Aorta (tissue), 5 donors: ENCODE measurements around the gene SPATA6L. TPM values are rescaled to one million over a fixed set of nuclear protein-coding genes. Genes with fewer than 3 reads are reported as not detected.

Source experiments
- ATAC-seq: fragments of 200-7000 bp; cut with Tn5 transposase; one replicate; pipeline ENCODE4 v1.9.1; 2022; ENCODE audit warnings: moderate library complexity; ENCODE audit not compliant: low FRiP score
- DNase-seq, 2 donors: peaks; one replicate each; pipeline ENCODE4 v3.0.0-alpha.2; 2020
- H3K27ac ChIP-seq, 2 donors: one replicate each; pipeline ENCODE4 v1.5.1; 2013; ENCODE audit warnings: low read length in 2 of 2, mild to moderate bottlenecking in 2 of 2, moderate library complexity in 2 of 2, control low read depth in 1 of 2, inconsistent platforms in 1 of 2, low read depth in 1 of 2
- H3K27me3 ChIP-seq, 2 donors: one replicate each; pipeline ENCODE4 v1.6.1; 2013; ENCODE audit warnings: control low read depth in 1 of 2, low read length in 1 of 2, mild to moderate bottlenecking in 1 of 2, moderate library complexity in 1 of 2; ENCODE audit not compliant: insufficient read depth in 2 of 2, control insufficient read depth in 1 of 2
- H3K36me3 ChIP-seq, 2 donors: one replicate each; pipeline ENCODE4 v1.6.1; 2013; ENCODE audit warnings: control low read depth in 1 of 2, low read length in 1 of 2, mild to moderate bottlenecking in 1 of 2; ENCODE audit not compliant: insufficient read depth in 2 of 2, control insufficient read depth in 1 of 2
- H3K4me1 ChIP-seq, 2 donors: one replicate each; pipeline ENCODE4 v1.6.1; 2013; ENCODE audit warnings: low read length in 2 of 2, control low read depth in 1 of 2, mild to moderate bottlenecking in 1 of 2, moderate library complexity in 1 of 2; ENCODE audit not compliant: insufficient read depth in 2 of 2, control insufficient read depth in 1 of 2
- H3K4me3 ChIP-seq, 2 donors: one replicate each; pipeline ENCODE4 v1.5.1; 2013; ENCODE audit warnings: low read length in 2 of 2, control low read depth in 1 of 2, mild to moderate bottlenecking in 1 of 2
- H3K9me3 ChIP-seq: one replicate; pipeline ENCODE4 v1.6.1; 2013; ENCODE audit warnings: mild to moderate bottlenecking, low read length; ENCODE audit not compliant: control insufficient read depth
- WGBS, 2 donors: extraction: QIAGEN DNeasy Blood & Tissue Kit; methylation state at CpG; one replicate each; pipeline ENCODE4 v1.1.7; 2013; 5-methylcytosine and 5-hydroxymethylcytosine counted together
- intact Hi-C, 2 donors: fragments of 100-400 bp; cut with DNase I; formaldehyde crosslinking; loops; one replicate each; pipeline versions ENCODE4 v1.14.2 to v1.15.0; 2022
- polyA plus RNA-seq, 2 donors: library from polyadenylated mRNA; stranded (reverse); fragments of 200-250 nt; gene quantifications; one replicate each; pipeline ENCODE4 v1.2.3, GENCODE V29; 2013
- total RNA-seq, 2 donors: library from RNA; stranded (reverse); fragmentation: NEBNext Ultra II Directional; extraction: Animal tissue kit (Norgen Biotek cat#: 25700); gene quantifications; one replicate each; pipeline ENCODE4 v1.2.1, GENCODE V29; 2021
- donor health status: healthy with polysubstance abuse.
- donor health status: Bipolar disorder and iron deficiency.
- donor health status: DM: no; HTN: no; CAD: no.
- donor health status: DM: no; HTN: no; CAD: no.
- donor health status: DM: yes; HTN: yes; CAD: no.

The SPATA6L gene
- total and polyA plus RNA-seq, 4 donors, result 1.0 to 6.7 (median 2.8) TPM

GRCh38 chr9:4639420-4639819 is 26.9 kb downstream of the SPATA6L start:
- H3K27me3 ChIP-seq, result no peaks in the 10 kb centered on the region
- H3K9me3 ChIP-seq, result no peaks in the 10 kb centered on the region
- no peak for DNase-seq
- H3K4me1 ChIP-seq, result no peaks in the 10 kb centered on the region
- 25 to 26% methylated on average over 2 of the region's 2 CpGs for WGBS, 2 donors
- no peak overlapping the region for H3K4me3 ChIP-seq
- ATAC-seq, result no peak
- H3K27ac ChIP-seq, result no peak overlapping the region
- intact Hi-C loops, result loop anchor here in 1 of 2 donors (5.0 kb wide), 1 partner anchor 247 kb away; no protein-coding TSS in a partner anchor
- no peaks in the 10 kb centered on the region for H3K36me3 ChIP-seq

DNA sequence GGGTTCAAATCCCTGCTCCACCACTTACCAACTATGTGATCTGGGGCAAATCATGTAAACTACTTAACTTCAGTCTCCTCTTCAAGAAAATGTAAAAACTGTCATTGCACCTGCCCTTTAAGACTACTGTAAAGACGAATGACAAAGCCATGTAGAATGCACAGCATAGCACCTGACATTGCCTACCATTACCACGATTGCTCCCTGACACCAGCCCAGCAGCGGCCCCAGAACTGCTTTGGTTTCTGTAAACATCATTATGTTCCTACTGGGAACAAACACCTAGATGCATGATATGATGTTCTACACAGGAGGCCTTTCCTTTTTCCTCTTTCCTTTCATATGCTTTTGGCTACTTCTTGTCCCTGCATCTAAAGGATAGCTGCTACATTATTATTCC is 27.3 kb downstream of the SPATA6L start:
- Histone ChIP-seq H3K27me3 (no peaks in the 10 kb centered on the region), H3K9me3 (no peaks in the 10 kb centered on the region), H3K4me3 (no peak overlapping the region), H3K36me3 (no peaks in the 10 kb centered on the region), H3K4me1 (no peaks in the 10 kb centered on the region), H3K27ac (no peak overlapping the region)
- WGBS, 2 donors, result 81 to 87% methylated on average over 3 of the region's 3 CpGs
- DNase-seq (no peak), ATAC-seq (no peak)
- intact Hi-C loops, result loop anchor here in 1 of 2 donors (5.0 kb wide), 1 partner anchor 247 kb away; no protein-coding TSS in a partner anchor

GRCh38 chr9:4630836-4631235 is 35.4 kb downstream of the SPATA6L start:
- Histone ChIP-seq H3K36me3 (peaks cover 0 to 3% of the 10 kb centered on the region in 2 donors), H3K27me3 (no peaks in the 10 kb centered on the region), H3K9me3 (no peaks in the 10 kb centered on the region), H3K4me1 (no peaks in the 10 kb centered on the region), H3K27ac (no peak overlapping the region), H3K4me3 (no peak overlapping the region)
- 32 to 39% methylated on average over 2 of the region's 2 CpGs for WGBS, 2 donors
- no peak for ATAC-seq
- intact Hi-C loops, result no loop called here
- DNase-seq, result no peak

DNA sequence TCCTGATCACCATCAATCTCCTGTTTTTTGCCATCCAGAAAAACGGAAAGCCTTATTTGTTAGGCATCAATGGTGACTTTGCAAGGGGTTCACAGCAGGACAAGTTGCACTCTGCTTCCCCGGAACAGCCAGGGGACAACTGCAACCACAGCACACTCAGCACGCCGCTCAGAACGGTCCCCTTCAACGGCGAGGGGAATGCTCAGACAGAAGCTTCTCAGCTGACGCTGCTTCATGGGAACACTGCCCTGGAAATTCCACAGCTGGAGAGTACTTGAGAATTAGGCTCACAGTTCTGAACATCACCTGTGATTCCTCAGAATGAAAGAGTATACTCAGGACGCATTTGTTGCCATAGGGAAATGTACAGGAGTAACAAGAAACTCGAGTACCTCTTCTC is 44.3 kb downstream of the SPATA6L start:
- Histone ChIP-seq H3K36me3 (peaks cover 0 to 3% of the 10 kb centered on the region in 2 donors), H3K27me3 (no peaks in the 10 kb centered on the region), H3K4me1 (no peaks in the 10 kb centered on the region), H3K27ac (no peak overlapping the region), H3K4me3 (no peak overlapping the region), H3K9me3 (no peaks in the 10 kb centered on the region)
- ATAC-seq (no peak), DNase-seq (no peak)
- intact Hi-C loops, result no loop called here
- 84 to 86% methylated on average over 10 of the region's 10 CpGs for WGBS, 2 donors

GRCh38 chr9:4620881-4621555 is 45.3 kb downstream of the SPATA6L start:
- no peaks in the 10 kb centered on the region for H3K4me1 ChIP-seq
- WGBS, 2 donors, result 9 to 17% methylated on average over 2 of the region's 2 CpGs
- no peak for ATAC-seq
- no peaks in the 10 kb centered on the region for H3K9me3 ChIP-seq
- no peak overlapping the region for H3K4me3 ChIP-seq
- intact Hi-C loops, result no loop called here
- DNase-seq, result no peak
- no peak overlapping the region for H3K27ac ChIP-seq
- H3K27me3 ChIP-seq, result no peaks in the 10 kb centered on the region
- peaks cover 0 to 1% of the 10 kb centered on the region in 2 donors for H3K36me3 ChIP-seq

GRCh38 chr9:4620057-4620765 is 46.1 kb downstream of the SPATA6L start:
- H3K4me1 ChIP-seq, result no peaks in the 10 kb centered on the region
- DNase-seq, result no peak
- no peaks in the 10 kb centered on the region for H3K36me3 ChIP-seq
- H3K27me3 ChIP-seq, result no peaks in the 10 kb centered on the region
- intact Hi-C loops, result no loop called here
- no peak for ATAC-seq
- 85 to 87% methylated on average over 3 of the region's 3 CpGs for WGBS, 2 donors
- H3K4me3 ChIP-seq, result no peak overlapping the region
- no peaks in the 10 kb centered on the region for H3K9me3 ChIP-seq
- H3K27ac ChIP-seq, result no peak overlapping the region

DNA sequence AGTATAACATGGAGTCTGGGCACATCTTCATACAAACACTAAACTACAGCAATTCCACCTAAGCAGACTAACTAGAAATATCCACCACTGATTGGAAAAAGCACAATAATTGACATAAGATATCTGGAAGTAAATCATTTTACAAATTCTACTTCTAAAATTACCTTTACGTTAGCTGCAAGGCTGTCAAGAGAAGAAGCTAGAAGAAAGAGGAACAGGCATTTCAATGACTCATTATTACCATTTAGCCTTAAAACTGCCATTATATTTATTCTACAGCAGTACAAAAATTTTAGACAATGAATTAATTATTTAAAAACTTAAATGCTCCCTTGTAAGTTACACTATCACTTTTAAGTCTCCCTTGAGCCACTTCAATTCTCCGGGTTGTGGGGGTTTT is 47.6 kb downstream of the SPATA6L start:
- no peaks in the 10 kb centered on the region for H3K36me3 ChIP-seq
- no peak for ATAC-seq
- peaks cover 0 to 1% of the 10 kb centered on the region in 2 donors for H3K4me1 ChIP-seq
- no peak for DNase-seq
- 92 to 94% methylated on average over 2 of the region's 2 CpGs for WGBS, 2 donors
- no peak overlapping the region for H3K4me3 ChIP-seq
- H3K27ac ChIP-seq, result no peak overlapping the region
- H3K9me3 ChIP-seq, result no peaks in the 10 kb centered on the region
- H3K27me3 ChIP-seq, result no peaks in the 10 kb centered on the region
- intact Hi-C loops, result no loop called here

DNA sequence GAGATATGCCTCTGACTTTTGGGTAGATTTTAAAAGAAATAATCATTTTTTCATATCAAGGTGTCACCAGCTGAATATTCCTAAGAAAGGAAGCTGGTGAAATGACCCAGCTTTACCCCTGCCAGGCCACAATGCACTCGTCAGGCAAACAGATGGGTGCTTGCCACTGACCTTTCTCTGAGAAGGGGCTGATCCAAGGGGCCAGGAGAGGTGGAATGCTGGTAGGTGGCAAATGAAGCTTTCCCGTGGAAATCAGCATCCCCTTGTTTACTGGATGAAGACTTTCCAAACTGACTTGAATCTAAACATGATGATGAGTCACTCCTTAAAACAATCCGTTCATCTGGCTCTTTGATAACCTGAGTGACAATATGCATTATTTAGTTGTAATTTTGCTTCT is 48.5 kb downstream of the SPATA6L start:
- DNase-seq, result no peak
- peaks cover 0 to 1% of the 10 kb centered on the region in 2 donors for H3K4me1 ChIP-seq
- no peak for ATAC-seq
- H3K27ac ChIP-seq, result no peak overlapping the region
- intact Hi-C loops, result no loop called here
- H3K36me3 ChIP-seq, result no peaks in the 10 kb centered on the region
- H3K9me3 ChIP-seq, result no peaks in the 10 kb centered on the region
- H3K4me3 ChIP-seq, result no peak overlapping the region
- 65 to 76% methylated on average over 3 of the region's 3 CpGs for WGBS, 2 donors
- H3K27me3 ChIP-seq, result no peaks in the 10 kb centered on the region

DNA sequence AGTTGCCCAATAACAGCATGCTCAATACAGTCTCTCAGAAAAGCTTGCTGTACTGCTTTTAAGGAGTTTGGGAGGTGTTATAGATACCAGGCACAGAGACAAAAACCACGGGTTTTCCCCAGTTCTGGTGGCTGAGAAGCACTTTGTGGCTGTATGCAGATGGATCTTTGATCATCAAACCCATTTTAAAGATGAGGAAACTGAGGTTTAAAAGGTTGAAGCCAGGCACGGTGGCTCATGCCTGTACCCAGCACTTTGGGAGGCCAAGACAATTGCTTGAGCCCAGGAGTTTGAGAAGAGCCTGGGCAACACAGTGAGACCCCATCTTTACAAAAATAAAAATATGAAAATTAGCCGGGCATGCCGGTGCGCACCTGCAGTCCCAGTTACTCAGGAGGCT is 50.5 kb downstream of the SPATA6L start:
- peaks cover 0 to 1% of the 10 kb centered on the region in 2 donors for H3K4me1 ChIP-seq
- ATAC-seq, result no peak
- no peak for DNase-seq
- WGBS, 2 donors, result 85 to 86% methylated on average over 5 of the region's 5 CpGs
- H3K27ac ChIP-seq, result no peak overlapping the region
- intact Hi-C loops, result no loop called here
- H3K9me3 ChIP-seq, result no peaks in the 10 kb centered on the region
- no peaks in the 10 kb centered on the region for H3K27me3 ChIP-seq
- H3K36me3 ChIP-seq, result no peaks in the 10 kb centered on the region
- no peak overlapping the region for H3K4me3 ChIP-seq
